IMR-90 (cell line): ENCODE measurements around the gene TIRAP. TPM values are rescaled to one million over a fixed set of nuclear protein-coding genes. Genes with fewer than 3 reads are reported as not detected.

Experiments used
- ATAC-seq: fragments of 200-7000 bp; cut with Tn5 transposase; 2 replicates; pipeline ENCODE4 v1.9.1; 2020; ENCODE audit warnings: low read depth, mild to moderate bottlenecking, moderate library complexity
- BruUV-seq: library from RNA; stranded (reverse); fragments of 400-500 nt; replicated peaks from 2 replicates; lab custom pipeline; 2021; lab: Mats Ljungman, UMichigan
- CTCF ChIA-PET: fragments of 300-600 bp; formaldehyde crosslinking; extraction: SDS; loops from one replicate; lab custom pipeline; 2021; ENCODE audit warnings: antibody characterized with exemption; lab: Yijun Ruan, JAX
- POLR2A ChIA-PET: fragments of 300-600 bp; sonication (Branson Sonifier 250); formaldehyde crosslinking; loops from one replicate; lab custom pipeline; 2022; ENCODE audit warnings: antibody characterized with exemption; ENCODE audit not compliant: unreplicated experiment; lab: Charles Lee
- DNase-seq: peaks from one replicate; pipeline ENCODE4 v3.0.0; 2013
- H2AFZ ChIP-seq: replicated peaks from 2 replicates; pipeline ENCODE3; 2013; ENCODE audit warnings: low read length, mild to moderate bottlenecking; ENCODE audit not compliant: poor library complexity
- H2AK5ac ChIP-seq: 2 replicates; pipeline ENCODE4 v1.6.1; 2013; ENCODE audit warnings: low read depth, low read length, inconsistent platforms
- H2AK9ac ChIP-seq: replicated peaks from 2 replicates; pipeline ENCODE3; 2013; ENCODE audit warnings: mild to moderate bottlenecking, low read depth, low read length, moderate library complexity; ENCODE audit not compliant: poor library complexity
- H2BK120ac ChIP-seq: 2 replicates; pipeline ENCODE4 v1.6.1; 2013; ENCODE audit warnings: low read depth, low read length, inconsistent platforms
- H2BK15ac ChIP-seq: 3 replicates; pipeline ENCODE4 v1.6.1; 2013; ENCODE audit warnings: low read depth, low read length, inconsistent platforms
- H2BK20ac ChIP-seq: 2 replicates; pipeline ENCODE4 v1.6.1; 2013; ENCODE audit warnings: low read depth, mild to moderate bottlenecking, inconsistent platforms, low read length, moderate library complexity
- H2BK5ac ChIP-seq: 2 replicates; pipeline ENCODE4 v1.6.1; 2013; ENCODE audit warnings: mild to moderate bottlenecking, low read depth, low read length, inconsistent platforms; ENCODE audit not compliant: poor library complexity, severe bottlenecking
- H3K14ac ChIP-seq: replicated peaks from 2 replicates; pipeline ENCODE4 v1.6.1; 2013; ENCODE audit warnings: low read depth, low read length, inconsistent platforms
- H3K18ac ChIP-seq: 2 replicates; pipeline ENCODE4 v1.6.1; 2013; ENCODE audit warnings: low read depth, low read length, control low read depth
- H3K23ac ChIP-seq: 2 replicates; pipeline ENCODE4 v1.6.1; 2013; ENCODE audit warnings: low read depth, low read length, inconsistent platforms
- H3K27ac ChIP-seq: 2 replicates; pipeline ENCODE4 v1.5.1; 2013; ENCODE audit warnings: mild to moderate bottlenecking, control low read depth, low read length; ENCODE audit not compliant: insufficient read depth
- H3K27me3 ChIP-seq: 2 replicates; pipeline ENCODE4 v1.6.1; 2013; ENCODE audit warnings: low read length; ENCODE audit not compliant: control insufficient read depth, insufficient read depth
- H3K36me3 ChIP-seq: 2 replicates; pipeline ENCODE4 v1.6.1; 2013; ENCODE audit warnings: low read length, mixed read lengths; ENCODE audit not compliant: control insufficient read depth, insufficient read depth
- H3K4ac ChIP-seq: 2 replicates; pipeline ENCODE4 v1.6.1; 2013; ENCODE audit warnings: low read depth, low read length, inconsistent platforms
- H3K4me1 ChIP-seq: 2 replicates; pipeline ENCODE4 v1.6.1; 2013; ENCODE audit warnings: low read length, mixed read lengths; ENCODE audit not compliant: control insufficient read depth, insufficient read depth
- H3K4me2 ChIP-seq: 2 replicates; pipeline ENCODE4 v1.6.1; 2013; ENCODE audit warnings: low read depth, mild to moderate bottlenecking, control low read depth, low read length, moderate library complexity
- H3K4me3 ChIP-seq: 2 replicates; pipeline ENCODE4 v1.5.1; 2013; ENCODE audit warnings: low read depth, mild to moderate bottlenecking, control low read depth, low read length, moderate library complexity; ENCODE audit not compliant: insufficient read depth
- H3K56ac ChIP-seq: 2 replicates; pipeline ENCODE4 v1.6.1; 2013; ENCODE audit warnings: low read length, inconsistent platforms; ENCODE audit not compliant: insufficient read depth; ENCODE audit errors: extremely low read depth
- H3K79me1 ChIP-seq, 2 experiments: 2 replicates each; pipeline ENCODE4 v1.6.1; 2013; ENCODE audit warnings: low read length in 2 of 2, inconsistent platforms in 1 of 2, low read depth in 1 of 2
- H3K9ac ChIP-seq: 2 replicates; pipeline ENCODE4 v1.6.1; 2013; ENCODE audit warnings: low read depth, low read length, control low read depth
- H3K9me1 ChIP-seq: 2 replicates; pipeline ENCODE4 v1.6.1; 2013; ENCODE audit warnings: low read length, inconsistent platforms; ENCODE audit not compliant: insufficient read depth
- H3K9me3 ChIP-seq: 2 replicates; pipeline ENCODE4 v1.6.1; 2013; ENCODE audit warnings: low read length; ENCODE audit not compliant: control insufficient read depth, insufficient read depth
- H4K20me1 ChIP-seq: 2 replicates; pipeline ENCODE4 v1.6.1; 2013; ENCODE audit warnings: low read length, inconsistent platforms; ENCODE audit not compliant: insufficient read depth
- H4K5ac ChIP-seq: 2 replicates; pipeline ENCODE4 v1.6.1; 2013; ENCODE audit warnings: mild to moderate bottlenecking, low read depth, low read length, control low read depth
- H4K8ac ChIP-seq, 2 experiments: 2 replicates each; pipeline ENCODE4 v1.6.1; 2013; ENCODE audit warnings: low read depth in 2 of 2, low read length in 2 of 2, control low read depth in 1 of 2, inconsistent platforms in 1 of 2
- H4K91ac ChIP-seq: 2 replicates; pipeline ENCODE4 v1.6.1; 2013; ENCODE audit warnings: low read depth, low read length, inconsistent platforms; ENCODE audit not compliant: insufficient read depth
- BHLHE40 ChIP-seq: fragments of 150-350 bp; IDR thresholded peaks from 2 replicates; pipeline ENCODE4 v1.6.1; 2016; ENCODE audit warnings: mild to moderate bottlenecking, low read depth, low read length
- CEBPB ChIP-seq: IDR thresholded peaks from 2 replicates; pipeline ENCODE4 v1.6.1; 2012; ENCODE audit warnings: low read depth, low read length, improper control_type of control experiment
- CHD1 ChIP-seq: IDR thresholded peaks from 2 replicates; pipeline ENCODE4 v1.6.1; 2012; ENCODE audit warnings: low read depth, low read length, improper control_type of control experiment
- FOS ChIP-seq: fragments of 150-350 bp; IDR thresholded peaks from 2 replicates; pipeline ENCODE4 v1.6.1; 2016; ENCODE audit warnings: low read depth, low read length
- MAZ ChIP-seq: IDR thresholded peaks from 2 replicates; pipeline ENCODE4 v1.6.1; 2012; ENCODE audit warnings: low read depth, mild to moderate bottlenecking, low read length, improper control_type of control experiment, moderate library complexity, borderline replicate concordance
- NFE2L2 ChIP-seq: fragments of 150-350 bp; IDR thresholded peaks from 2 replicates; pipeline ENCODE4 v1.6.1; 2016; ENCODE audit warnings: low read depth, mild to moderate bottlenecking, low read length
- POLR2A ChIP-seq: IDR thresholded peaks from 2 replicates; pipeline ENCODE4 v1.6.1; 2012; ENCODE audit warnings: mild to moderate bottlenecking, low read depth, low read length
- RAD21 ChIP-seq: IDR thresholded peaks from 2 replicates; pipeline ENCODE4 v1.6.1; 2012; ENCODE audit warnings: low read length, improper control_type of control experiment
- RFX5 ChIP-seq: IDR thresholded peaks from 2 replicates; pipeline ENCODE4 v1.8.0; 2012; ENCODE audit warnings: low read depth, mild to moderate bottlenecking, low read length, moderate library complexity
- USF2 ChIP-seq: fragments of 150-350 bp; IDR thresholded peaks from 2 replicates; pipeline ENCODE4 v1.6.1; 2017; ENCODE audit warnings: mild to moderate bottlenecking, antibody characterized with exemption, low read length, low read depth
- WGBS, 2 experiments: methylation state at CpG; one replicate each; pipeline versions ENCODE4 v1.1.5 to v1.1.7; 2013; ENCODE audit warnings: missing lambda C conversion rate in 2 of 2; ENCODE audit not compliant: insufficient read length in 1 of 2; ENCODE audit errors: extremely low coverage in 2 of 2; 5-methylcytosine and 5-hydroxymethylcytosine counted together
- dilution Hi-C: fragments of 300-500 bp; cut with HindIII; formaldehyde crosslinking; loops from one replicate; pipeline ENCODE4 v1.14.3; 2018; ENCODE audit warnings: low sequenced_read_pairs; ENCODE audit not compliant: unreplicated experiment
- in situ Hi-C: fragments of 300-500 bp; cut with MboI; formaldehyde crosslinking; loops from 3 replicates; pipeline ENCODE4 v1.14.3; 2019; ENCODE audit warnings: low sequenced_read_pairs, inconsistent platforms, mixed read lengths
- intact Hi-C: fragments of 100-400 bp; cut with micrococcal nuclease; formaldehyde crosslinking; loops from 2 replicates; pipeline ENCODE4 v1.10.0; 2022
- polyA plus RNA-seq, 3 experiments: library from polyadenylated mRNA; depleted of rRNA; stranded (reverse); fragments of >200 nt; gene quantifications; 2 replicates each; pipeline ENCODE4 v1.2.3, GENCODE V29; 2012; ENCODE audit warnings: low replicate concordance in 1 of 3
- total RNA-seq: library from RNA; depleted of rRNA; stranded (reverse); fragments of >200 nt; gene quantifications from 2 replicates; pipeline ENCODE4 v1.2.3, GENCODE V29; 2012
- TF ChIP-seq, protein P1 (sequence below): conservative IDR thresholded peaks from 2 replicates; pipeline ENCODE4 v1.5.1; 2012; ENCODE audit warnings: mild to moderate bottlenecking, low read depth, low read length, improper control_type of control experiment
- TF ChIP-seq, protein P2 (sequence below): fragments of 150-350 bp; IDR thresholded peaks from 2 replicates; pipeline ENCODE4 v1.6.1; 2016; ENCODE audit warnings: low read depth, mild to moderate bottlenecking, low read length, moderate library complexity, borderline replicate concordance

Gene TIRAP
- total and polyA plus RNA-seq, 2 of the 4 experiments (the other 2 are of a cell fraction): 3.0 to 7.4 TPM

- WGBS, 2 experiments: 81% methylated on average over 13 of the region's 17 CpGs; no CpG with 5 or more reads in 1 of the 2 experiments
- Histone ChIP-seq H4K8ac (no peak overlapping the region), H3K79me1 (peaks cover 0 to 3% of the 10 kb centered on the region in 2 experiments; a peak in 1 of 4 replicates), H3K4me3 (no peak overlapping the region), H3K9ac (no peak overlapping the region), H2BK120ac (no peak overlapping the region), H3K27me3 (no peaks in the 10 kb centered on the region), H3K18ac (no peak overlapping the region), H3K27ac (no peak overlapping the region), H3K4me1 (peaks cover 7% of the 10 kb centered on the region), H3K9me1 (0 out of 2 replicates have a peak, but pooled peaks cover 7% of the 10 kb centered on the region), H4K20me1 (no peaks in the 10 kb centered on the region), H2BK5ac (no peak overlapping the region), H3K4me2 (no peak overlapping the region), H3K56ac (no peak overlapping the region), H3K23ac (no peak overlapping the region), H4K91ac (no peak overlapping the region), H3K36me3 (no peaks in the 10 kb centered on the region), H3K9me3 (no peaks in the 10 kb centered on the region), H3K4ac (no peak overlapping the region), H2BK15ac (no peak overlapping the region), H4K5ac (no peak overlapping the region), H2AK5ac (no peak overlapping the region), H3K14ac (no peak overlapping the region), H2BK20ac (no peak overlapping the region), H2AK9ac (no peak overlapping the region), H2AFZ (no peak overlapping the region)
- POLR2A ChIA-PET: no interaction called here
- intact Hi-C loops (no loop called here), in situ Hi-C loops (no loop called here), dilution Hi-C loops (no loop called here)
- no peak for DNase-seq
- TF ChIP-seq POLR2A (no peak), RFX5 (no peak), RAD21 (no peak), USF2 (no peak), CHD1 (no peak), MAZ (no peak), FOS (no peak), NFE2L2 (no peak), BHLHE40 (no peak), CEBPB (no peak)
- TF ChIP-seq, protein P1, sequence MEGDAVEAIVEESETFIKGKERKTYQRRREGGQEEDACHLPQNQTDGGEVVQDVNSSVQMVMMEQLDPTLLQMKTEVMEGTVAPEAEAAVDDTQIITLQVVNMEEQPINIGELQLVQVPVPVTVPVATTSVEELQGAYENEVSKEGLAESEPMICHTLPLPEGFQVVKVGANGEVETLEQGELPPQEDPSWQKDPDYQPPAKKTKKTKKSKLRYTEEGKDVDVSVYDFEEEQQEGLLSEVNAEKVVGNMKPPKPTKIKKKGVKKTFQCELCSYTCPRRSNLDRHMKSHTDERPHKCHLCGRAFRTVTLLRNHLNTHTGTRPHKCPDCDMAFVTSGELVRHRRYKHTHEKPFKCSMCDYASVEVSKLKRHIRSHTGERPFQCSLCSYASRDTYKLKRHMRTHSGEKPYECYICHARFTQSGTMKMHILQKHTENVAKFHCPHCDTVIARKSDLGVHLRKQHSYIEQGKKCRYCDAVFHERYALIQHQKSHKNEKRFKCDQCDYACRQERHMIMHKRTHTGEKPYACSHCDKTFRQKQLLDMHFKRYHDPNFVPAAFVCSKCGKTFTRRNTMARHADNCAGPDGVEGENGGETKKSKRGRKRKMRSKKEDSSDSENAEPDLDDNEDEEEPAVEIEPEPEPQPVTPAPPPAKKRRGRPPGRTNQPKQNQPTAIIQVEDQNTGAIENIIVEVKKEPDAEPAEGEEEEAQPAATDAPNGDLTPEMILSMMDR: no peak
- TF ChIP-seq, protein P2, sequence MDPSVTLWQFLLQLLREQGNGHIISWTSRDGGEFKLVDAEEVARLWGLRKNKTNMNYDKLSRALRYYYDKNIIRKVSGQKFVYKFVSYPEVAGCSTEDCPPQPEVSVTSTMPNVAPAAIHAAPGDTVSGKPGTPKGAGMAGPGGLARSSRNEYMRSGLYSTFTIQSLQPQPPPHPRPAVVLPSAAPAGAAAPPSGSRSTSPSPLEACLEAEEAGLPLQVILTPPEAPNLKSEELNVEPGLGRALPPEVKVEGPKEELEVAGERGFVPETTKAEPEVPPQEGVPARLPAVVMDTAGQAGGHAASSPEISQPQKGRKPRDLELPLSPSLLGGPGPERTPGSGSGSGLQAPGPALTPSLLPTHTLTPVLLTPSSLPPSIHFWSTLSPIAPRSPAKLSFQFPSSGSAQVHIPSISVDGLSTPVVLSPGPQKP: no peak
- no TSS peak for BruUV-seq
- CTCF ChIA-PET: no interaction called here
- ATAC-seq: no peak
These were observed 44.5 kb downstream of the TIRAP start for GRCh38 chr11:126327281-126328000.
